GM12874 (cell line): Measurements from ENCODE around the gene CTNNA3.

Source experiments
- CTCF ChIP-seq: IDR thresholded peaks from 2 replicates; pipeline ENCODE4 v1.5.1; 2011; ENCODE audit warnings: low read depth, mild to moderate bottlenecking, control low read depth, low read length, moderate library complexity; ENCODE audit not compliant: insufficient read depth

Gene CTNNA3

GRCh38 chr10:66202101-66202500, 1493.9 kb downstream of the CTNNA3 start:
- no peak for TF ChIP-seq CTCF

GRCh38 chr10:66192162-66192831, 1503.7 kb downstream of the CTNNA3 start:
- TF ChIP-seq CTCF: no peak

GRCh38 chr10:66190413-66190812, 1505.6 kb downstream of the CTNNA3 start:
- no peak for TF ChIP-seq CTCF

GRCh38 chr10:66189271-66189670, 1506.7 kb downstream of the CTNNA3 start:
- no peak for TF ChIP-seq CTCF

GRCh38 chr10:66187053-66187733, 1508.8 kb downstream of the CTNNA3 start:
- TF ChIP-seq CTCF: no peak

GRCh38 chr10:66183028-66183427, 1513.0 kb downstream of the CTNNA3 start:
- no peak for TF ChIP-seq CTCF

- TF ChIP-seq CTCF: peak; percentile 19; the same call in 1 of the 2 replicates
These were observed 1515.2 kb downstream of the CTNNA3 start for GRCh38 chr10:66180581-66181318.
